ENCODE data around the gene ATRNL1. TPM values are rescaled to one million over a fixed set of nuclear protein-coding genes. Genes with fewer than 3 reads are reported as not detected.

Gene ATRNL1
- under 1 TPM; 0.17 to 0.19 TPM for total RNA-seq

GRCh38 chr10:115093286-115093775 lies at the start of gene ATRNL1:
Gene ATRNL1, plus strand, starts transcription at chr10:115093365. Its CDS starts 386 bp downstream, at chr10:115093751.
- CTCF ChIA-PET, result no interaction called here
- POLR2A ChIA-PET, result no interaction called here

- POLR2A ChIA-PET, result no interaction called here
Measured at GRCh38 chr10:115043719-115044118, 49.4 kb upstream of the ATRNL1 start.

GRCh38 chr10:115044891-115045290 lies 48.3 kb upstream of the ATRNL1 start:
- POLR2A ChIA-PET, result no interaction called here
- CTCF ChIA-PET, result no interaction called here

More at GRCh38 chr10:115043719-115044118, 49.4 kb upstream of the ATRNL1 start:
- CTCF ChIA-PET, result no interaction called here

GRCh38 chr10:115045499-115045898 lies 47.7 kb upstream of the ATRNL1 start:
- ChIA-PET CTCF (no interaction called here), POLR2A (no interaction called here)

GRCh38 chr10:115046686-115047236 lies 46.4 kb upstream of the ATRNL1 start:
- CTCF ChIA-PET, result no interaction called here
- POLR2A ChIA-PET, result no interaction called here

- CTCF ChIA-PET, result no interaction called here
- POLR2A ChIA-PET, result no interaction called here
Measured at GRCh38 chr10:115047705-115048104, 45.5 kb upstream of the ATRNL1 start.

- CTCF ChIA-PET, result no interaction called here
- POLR2A ChIA-PET, result no interaction called here
Measured at GRCh38 chr10:115049318-115049717, 43.8 kb upstream of the ATRNL1 start.

GRCh38 chr10:115049960-115050359 lies 43.2 kb upstream of the ATRNL1 start:
- ChIA-PET CTCF (interaction anchor here (0.8 kb wide), 1 partner anchor 15 kb away, joined by 3 read pairs; no protein-coding TSS in a partner anchor), POLR2A (no interaction called here)

GRCh38 chr10:115050375-115051010 lies 42.7 kb upstream of the ATRNL1 start:
- CTCF ChIA-PET, result interaction anchor here (0.8 kb wide), 1 partner anchor 16 kb away, joined by 3 read pairs; no protein-coding TSS in a partner anchor
- POLR2A ChIA-PET, result no interaction called here

GRCh38 chr10:115051216-115051615 lies 41.9 kb upstream of the ATRNL1 start:
- CTCF ChIA-PET, result no interaction called here
- POLR2A ChIA-PET, result no interaction called here

- ChIA-PET CTCF (no interaction called here), POLR2A (no interaction called here)
Measured at GRCh38 chr10:115052226-115052625, 40.9 kb upstream of the ATRNL1 start.

GRCh38 chr10:115052728-115053127 lies 40.4 kb upstream of the ATRNL1 start:
- CTCF ChIA-PET, result no interaction called here
- POLR2A ChIA-PET, result no interaction called here

GRCh38 chr10:115056186-115056585 lies 37.0 kb upstream of the ATRNL1 start:
- CTCF ChIA-PET, result no interaction called here
- POLR2A ChIA-PET, result no interaction called here

- ChIA-PET POLR2A (no interaction called here), CTCF (no interaction called here)
Measured at GRCh38 chr10:115059301-115059898, 33.8 kb upstream of the ATRNL1 start.

GRCh38 chr10:115063701-115064658 lies 29.2 kb upstream of the ATRNL1 start:
- POLR2A ChIA-PET, result no interaction called here
- CTCF ChIA-PET, result interaction anchor here (1.3 kb wide), 1 partner anchor 8 kb away, joined by 4 read pairs; no protein-coding TSS in a partner anchor

- POLR2A ChIA-PET, result no interaction called here
- CTCF ChIA-PET, result interaction anchor here (0.6 kb wide), 1 partner anchor 32 kb away, joined by 3 read pairs; no protein-coding TSS in a partner anchor
Measured at GRCh38 chr10:115065801-115066200, 27.4 kb upstream of the ATRNL1 start.

GRCh38 chr10:115066528-115066927 lies 26.6 kb upstream of the ATRNL1 start:
- POLR2A ChIA-PET, result no interaction called here

GRCh38 chr10:115073796-115074195 lies 19.4 kb upstream of the ATRNL1 start:
- POLR2A ChIA-PET, result no interaction called here

More at GRCh38 chr10:115066528-115066927, 26.6 kb upstream of the ATRNL1 start:
- CTCF ChIA-PET, result no interaction called here

GRCh38 chr10:115082506-115082905 lies 10.7 kb upstream of the ATRNL1 start:
- CTCF ChIA-PET, result no interaction called here
- POLR2A ChIA-PET, result no interaction called here

More at GRCh38 chr10:115073796-115074195, 19.4 kb upstream of the ATRNL1 start:
- CTCF ChIA-PET, result no interaction called here

- POLR2A ChIA-PET, result no interaction called here
- CTCF ChIA-PET, result no interaction called here
Measured at GRCh38 chr10:115084277-115084850, 8.8 kb upstream of the ATRNL1 start.

Data from activated CD8-positive, alpha-beta memory T cell treated with anti-CD3 and anti-CD28 coated beads for 36 hours (primary cell).